CD4-positive, alpha-beta T cell treated with Interleukin-1 beta for 1 hour (primary cell): ENCODE data around the gene MBD6.

Source experiments
- DNase-seq, 2 donors: peaks; one replicate each; pipeline ENCODE4 v3.0.0-alpha.2; 2020 to 2022

MBD6 gene

GRCh38 chr12:57528831-57529555 lies 6.4 kb downstream of the MBD6 start:
- DNase-seq: no peak

GRCh38 chr12:57529831-57530230 lies 7.2 kb downstream of the MBD6 start:
- DNase-seq: no peak

- DNase-seq: no peak
These were observed 7.9 kb downstream of the MBD6 start for GRCh38 chr12:57530396-57531142.

GRCh38 chr12:57531836-57532235 lies 9.2 kb downstream of the MBD6 start:
- no peak for DNase-seq

- DNase-seq: no peak
These were observed 10.5 kb downstream of the MBD6 start for GRCh38 chr12:57533108-57533507.

GRCh38 chr12:57534250-57534649 lies 11.6 kb downstream of the MBD6 start:
- no peak for DNase-seq

- no peak for DNase-seq
These were observed 12.4 kb downstream of the MBD6 start for GRCh38 chr12:57534991-57535543.

- no peak for DNase-seq
These were observed 13.4 kb downstream of the MBD6 start for GRCh38 chr12:57535764-57536596.

GRCh38 chr12:57536597-57536942 lies 13.9 kb downstream of the MBD6 start:
- no peak for DNase-seq

- DNase-seq: no peak
These were observed 16.6 kb downstream of the MBD6 start for GRCh38 chr12:57539134-57539768.

- no peak for DNase-seq
These were observed 18.4 kb downstream of the MBD6 start for GRCh38 chr12:57541001-57541400.

GRCh38 chr12:57541717-57542116 lies 19.1 kb downstream of the MBD6 start:
- DNase-seq: no peak

- no peak for DNase-seq
These were observed 21.0 kb downstream of the MBD6 start for GRCh38 chr12:57543581-57543980.

GRCh38 chr12:57545809-57546437 lies 23.3 kb downstream of the MBD6 start:
- DNase-seq: no peak

GRCh38 chr12:57546438-57547287 lies 24.0 kb downstream of the MBD6 start, which contains the start of gene DCTN2:
TSS of gene DCTN2 (minus strand) at chr12:57547192. CDS start at chr12:57547063, 129 bp downstream.
- peak; percentile 96 for DNase-seq

GRCh38 chr12:57547288-57548012 lies 24.8 kb downstream of the MBD6 start:
- DNase-seq: no peak

- DNase-seq: no peak
These were observed 25.3 kb downstream of the MBD6 start for GRCh38 chr12:57548013-57548315.

GRCh38 chr12:57548488-57548887 lies 25.9 kb downstream of the MBD6 start:
- DNase-seq: no peak

GRCh38 chr12:57549203-57549908 lies 26.7 kb downstream of the MBD6 start:
- DNase-seq: no peak
